ENCODE data around the gene KCNA5. TPM values are rescaled to one million over a fixed set of nuclear protein-coding genes. Genes with fewer than 3 reads are reported as not detected.

KCNA5 gene
- total and polyA plus RNA-seq, 2 of the 13 experiments (the other 11 are each of a cell fraction or from before 2014, with no cell fraction given): not detected

DNA sequence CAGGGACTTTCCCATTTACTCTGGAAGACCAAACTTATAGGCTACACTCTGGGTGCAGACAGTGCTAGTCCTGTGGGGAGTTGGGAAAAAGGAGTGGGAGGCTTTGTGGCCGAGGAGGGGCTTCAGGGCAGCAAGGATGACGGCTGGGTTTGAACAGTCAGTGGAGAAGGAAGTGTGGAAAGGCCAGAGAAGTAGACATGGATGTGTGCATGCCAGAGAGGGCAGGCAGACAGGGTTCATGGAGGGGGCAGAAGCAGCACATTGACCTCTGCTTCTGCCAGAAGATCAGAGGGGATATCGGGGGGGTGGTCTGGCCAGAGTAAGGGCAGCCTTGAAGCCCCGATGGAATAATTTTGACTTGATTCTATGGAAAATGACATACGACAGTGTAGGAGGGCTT is 27.2 kb upstream of the KCNA5 start:
- no peak overlapping the region for H3K4me2 ChIP-seq (ENCODE audit: low read depth, low read length)
- H3K4me3 ChIP-seq (replicated peaks in 1 of 3; ENCODE audit: insufficient read depth in 1 of 3, low read depth in 2 of 3, low read length in 3 of 3): no peak overlapping the region
- peaks cover 3 to 22% of the 10 kb centered on the region in 2 experiments; a peak in 1 of 5 replicates for H3K27me3 ChIP-seq (ENCODE audit: control insufficient read depth in 1 of 2, insufficient read depth in 2 of 2, low read length in 2 of 2)
- CTCF ChIA-PET (ENCODE audit: low intra/inter-chr PET ratio, low total read pairs): no interaction called here
- no peaks in the 10 kb centered on the region for H4K20me1 ChIP-seq (ENCODE audit: insufficient read depth, low read length)
- no peak overlapping the region for H2AFZ ChIP-seq (ENCODE audit: low read length)
- ATAC-seq: no peak
- no peak overlapping the region for H3K27ac ChIP-seq (ENCODE audit: extremely low read length, insufficient read depth, low read length)
- in situ Hi-C loops (cut with HindIII; ENCODE audit: extremely low pct_ligation_motif_present, low pct_unique_long_range_greater_than_20kb) (no loop called here), intact Hi-C loops (cut with micrococcal nuclease; ENCODE audit: unreplicated experiment) (no loop called here)
- no peaks in the 10 kb centered on the region for H3K4me1 ChIP-seq (ENCODE audit: insufficient read depth, low read length)
- FAIRE-seq: no peak
- no peaks in the 10 kb centered on the region for H3K9me3 ChIP-seq (ENCODE audit: low read length)
- POLR2A ChIA-PET: no interaction called here
- TF ChIP-seq ATF7-NPFF (CRISPR knock-in tag; IDR thresholded peaks at IDR 0.05; ENCODE audit: low read depth): no peak
- no peak for TF ChIP-seq ZNF7 (CRISPR knock-in tag; IDR thresholded peaks at IDR 0.05)
- no peak for TF ChIP-seq SP140L (CRISPR knock-in tag; IDR thresholded peaks at IDR 0.05; ENCODE audit: borderline replicate concordance)
- no peak for TF ChIP-seq THAP9 (CRISPR knock-in tag; IDR thresholded peaks at IDR 0.05; ENCODE audit: borderline replicate concordance)
- no peak for TF ChIP-seq ZNF460 (CRISPR knock-in tag; IDR thresholded peaks at IDR 0.05; ENCODE audit: borderline replicate concordance)
- no peak for TF ChIP-seq SP2 (CRISPR knock-in tag; IDR thresholded peaks at IDR 0.05)
- no peak for TF ChIP-seq ZNF253 (CRISPR knock-in tag; IDR thresholded peaks at IDR 0.05; ENCODE audit: borderline replicate concordance)
- no peak for TF ChIP-seq TARDBP (CRISPR knock-in tag; IDR thresholded peaks at IDR 0.05)
- TF ChIP-seq ZNF432 (CRISPR knock-in tag; IDR thresholded peaks at IDR 0.05; ENCODE audit: borderline replicate concordance): no peak
- TF ChIP-seq ZNF878 (CRISPR knock-in tag; IDR thresholded peaks at IDR 0.05): no peak
- TF ChIP-seq SETDB1 (CRISPR knock-in tag; IDR thresholded peaks at IDR 0.05; ENCODE audit: borderline replicate concordance): no peak
- no peak for TF ChIP-seq ZNF709 (CRISPR knock-in tag; IDR thresholded peaks at IDR 0.05)
- no peak for TF ChIP-seq ZNF337 (CRISPR knock-in tag; IDR thresholded peaks at IDR 0.05; ENCODE audit: borderline replicate concordance, low read depth)
- TF ChIP-seq KAT2B (IDR thresholded peaks at IDR 0.05; ENCODE audit: borderline replicate concordance, low read depth, low read length): no peak
- TF ChIP-seq, protein P1, sequence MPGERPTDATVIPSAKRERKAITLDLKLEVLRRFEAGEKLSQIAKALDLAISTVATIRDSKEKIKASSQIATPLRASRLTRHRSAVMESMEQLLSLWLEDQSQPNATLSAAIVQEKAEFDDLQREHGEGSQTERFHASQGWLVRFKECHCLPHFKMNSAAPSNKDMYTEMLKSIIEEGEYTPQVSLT (CRISPR knock-in tag; IDR thresholded peaks at IDR 0.05; ENCODE audit: borderline replicate concordance, low read depth): no peak
- H3K36me3 ChIP-seq (replicated peaks in 1 of 2; ENCODE audit: control insufficient read depth in 1 of 2, insufficient read depth in 2 of 2, low read length in 2 of 2): no peaks in the 10 kb centered on the region
- 30% methylated on average over 4 of the region's 5 CpGs for WGBS (ENCODE audit: low lambda C conversion rate)
- no peaks in the 10 kb centered on the region for H3K79me2 ChIP-seq (ENCODE audit: insufficient read depth, low read length)
- no TSS peak for BruUV-seq (replicated peaks)
- no peak for DNase-seq (ENCODE audit: low spot score)
- no peak overlapping the region for H3K9ac ChIP-seq (ENCODE audit: insufficient read depth, low read depth, low read length)

Measured in HepG2 (cell line).